Activated naive CD4-positive, alpha-beta T cell (primary cell): ENCODE results near the gene ITPRIP.

Experiments used
- DNase-seq, 4 experiments: peaks; one replicate each; lab custom pipeline; 2025; lab: John Stamatoyannopoulos, UW

Gene ITPRIP

GRCh38 chr10:104307576-104308438, 30.5 kb downstream of the ITPRIP start:
- no peak for DNase-seq

- DNase-seq: no peak
Observed at GRCh38 chr10:104306897-104307296, 31.4 kb downstream of the ITPRIP start.

DNA sequence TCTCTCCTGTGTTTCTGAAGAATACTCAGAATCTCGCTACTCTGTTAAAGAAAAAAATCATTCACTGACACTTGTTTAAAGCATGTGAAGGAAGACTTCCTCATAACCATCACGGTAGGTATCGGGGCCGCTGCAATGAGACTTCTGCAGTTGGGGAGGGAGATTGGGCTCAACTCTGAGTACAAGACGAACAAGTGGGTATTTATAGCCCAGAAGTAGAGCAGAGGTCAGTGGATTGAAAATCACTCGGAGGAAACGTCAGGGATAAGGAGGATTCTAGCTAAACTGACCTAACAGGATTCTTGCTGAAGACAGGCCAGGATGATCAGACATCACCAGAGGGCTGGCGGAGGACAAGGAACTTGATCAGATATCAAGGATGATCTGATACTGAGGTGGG, 33.3 kb downstream of the ITPRIP start:
- DNase-seq: no peak

DNA sequence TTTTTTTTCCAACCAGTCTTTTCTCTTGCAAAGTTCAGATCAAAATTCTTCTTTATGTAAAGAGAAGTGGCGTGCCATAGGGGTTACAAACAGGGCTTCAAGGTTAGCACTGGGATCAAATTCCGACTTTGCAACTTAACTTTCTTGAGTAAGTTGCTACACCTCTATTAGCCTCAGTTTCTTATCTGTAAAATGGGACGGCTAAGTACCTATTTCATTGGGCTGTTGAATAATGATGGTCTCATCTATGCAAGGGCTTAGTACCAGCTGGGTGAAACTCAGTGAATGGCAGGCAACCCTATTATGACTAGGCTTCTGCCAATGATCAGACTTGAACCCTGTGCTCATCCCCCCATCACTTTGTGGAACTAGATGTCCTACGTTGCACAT, 33.9 kb downstream of the ITPRIP start:
- no peak for DNase-seq

DNA sequence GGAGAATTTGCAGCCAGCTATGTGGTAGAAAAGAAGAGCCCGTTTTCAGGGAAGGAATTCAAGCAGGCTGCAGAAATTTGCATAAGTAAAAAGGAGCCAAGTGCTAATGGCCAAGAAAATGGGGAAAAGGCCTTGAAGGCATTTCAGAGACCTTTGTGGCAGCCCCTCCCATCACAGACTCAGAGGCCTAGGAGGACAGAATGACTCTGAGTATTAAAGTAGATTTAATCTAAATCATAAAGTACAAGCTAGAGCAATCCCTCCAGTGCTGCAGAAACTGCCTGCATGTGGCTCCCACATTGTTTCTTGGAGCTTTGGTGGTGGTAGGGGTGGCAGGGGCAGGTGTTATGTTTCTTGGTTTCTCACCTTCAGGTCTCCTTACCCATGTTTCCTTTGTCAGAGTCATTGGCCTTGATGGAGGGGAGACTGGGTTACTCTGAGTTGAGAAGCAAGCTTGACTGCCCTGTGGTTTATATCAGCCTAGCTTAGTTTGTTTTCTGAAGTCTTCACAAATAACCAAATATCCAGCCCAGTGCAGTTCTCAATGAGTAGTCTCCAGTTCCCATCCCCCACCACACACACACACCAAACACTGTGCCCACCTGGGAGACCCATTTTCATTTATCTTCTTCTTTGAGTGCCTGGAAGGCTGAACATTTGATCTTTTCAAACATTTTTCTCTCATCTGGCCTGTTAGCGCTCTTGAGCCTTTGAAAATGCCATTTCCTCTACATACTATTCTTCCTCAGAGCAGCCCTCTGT, 34.5 kb downstream of the ITPRIP start:
- no peak for DNase-seq

- DNase-seq: no peak
Observed at GRCh38 chr10:104301907-104302690, 36.2 kb downstream of the ITPRIP start.

DNA sequence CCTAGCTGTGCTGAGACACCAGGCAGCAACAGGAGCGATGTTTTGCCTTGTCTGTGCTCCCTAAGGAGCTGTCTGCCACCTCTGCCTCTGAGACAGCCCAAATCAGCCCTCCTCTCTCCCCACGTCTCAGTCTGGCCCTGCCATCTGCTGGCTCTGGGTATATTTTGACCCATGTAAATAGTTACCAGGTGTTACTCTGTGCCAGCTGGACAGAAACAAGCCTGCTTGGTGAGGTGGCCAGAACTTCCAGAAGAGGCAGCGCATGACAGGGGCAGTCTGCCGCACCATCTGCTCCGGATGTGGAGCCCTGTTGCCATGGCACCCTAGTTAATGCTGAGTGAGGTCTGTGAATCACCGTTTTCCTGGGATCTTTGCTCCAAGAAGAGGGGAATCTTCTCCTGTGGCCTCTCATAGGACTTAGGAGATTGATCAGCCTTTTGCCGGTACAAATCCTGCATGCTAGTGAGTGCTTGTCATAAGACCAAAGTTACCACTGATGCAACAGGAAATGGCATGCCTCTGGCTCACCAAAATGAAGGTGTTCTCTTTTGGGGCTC, 37.5 kb downstream of the ITPRIP start:
- DNase-seq: no peak

GRCh38 chr10:104300002-104300735, 38.1 kb downstream of the ITPRIP start:
- DNase-seq: no peak

- no peak for DNase-seq
Observed at GRCh38 chr10:104299031-104299904, 39.0 kb downstream of the ITPRIP start.

DNA sequence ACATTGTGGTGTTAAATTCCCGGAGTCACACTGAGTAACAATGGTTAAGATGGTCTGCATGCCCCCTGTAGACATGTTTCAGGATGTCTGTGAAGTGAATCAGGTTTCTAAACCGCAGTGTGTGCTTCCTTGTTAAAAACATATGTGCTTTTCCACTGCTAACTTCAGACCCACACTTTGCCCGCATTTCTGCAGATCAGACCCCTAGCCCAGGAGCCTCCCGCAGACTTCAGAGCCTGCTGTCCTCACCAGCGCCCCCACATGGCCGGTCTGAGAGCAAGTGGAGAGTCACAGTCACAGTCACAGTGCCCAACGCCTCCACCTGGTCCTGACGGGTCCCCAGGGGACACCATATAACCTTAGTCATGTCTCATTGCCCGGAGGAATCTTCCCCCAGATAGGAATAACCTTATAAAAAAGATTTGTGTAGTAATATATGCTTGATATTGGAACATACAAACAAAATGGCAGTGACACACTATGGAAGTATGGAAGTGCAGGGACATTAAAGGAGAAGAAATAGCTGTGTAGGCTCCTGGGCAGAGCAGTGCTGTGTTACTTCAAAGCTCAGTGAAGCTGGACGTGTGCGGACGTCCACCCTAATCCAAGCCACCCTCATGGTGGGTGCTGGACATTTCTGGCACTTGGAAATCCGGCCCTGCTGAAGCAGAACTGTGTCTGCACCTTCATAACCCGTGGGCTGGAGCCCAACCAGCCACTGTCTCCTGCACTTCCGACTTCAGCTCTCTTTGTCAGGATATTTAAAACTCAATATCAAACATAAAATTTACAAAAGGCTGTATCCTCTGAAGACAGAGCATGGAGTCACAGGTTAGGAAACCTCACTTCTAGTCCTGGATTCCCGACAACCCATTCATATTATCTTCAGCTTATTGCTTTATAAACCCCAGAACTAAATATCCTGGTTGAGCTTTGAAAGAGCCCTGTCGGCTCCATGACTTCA, 40.3 kb downstream of the ITPRIP start:
- peak in 1 of 4 experiments; percentile 17 for DNase-seq

DNA sequence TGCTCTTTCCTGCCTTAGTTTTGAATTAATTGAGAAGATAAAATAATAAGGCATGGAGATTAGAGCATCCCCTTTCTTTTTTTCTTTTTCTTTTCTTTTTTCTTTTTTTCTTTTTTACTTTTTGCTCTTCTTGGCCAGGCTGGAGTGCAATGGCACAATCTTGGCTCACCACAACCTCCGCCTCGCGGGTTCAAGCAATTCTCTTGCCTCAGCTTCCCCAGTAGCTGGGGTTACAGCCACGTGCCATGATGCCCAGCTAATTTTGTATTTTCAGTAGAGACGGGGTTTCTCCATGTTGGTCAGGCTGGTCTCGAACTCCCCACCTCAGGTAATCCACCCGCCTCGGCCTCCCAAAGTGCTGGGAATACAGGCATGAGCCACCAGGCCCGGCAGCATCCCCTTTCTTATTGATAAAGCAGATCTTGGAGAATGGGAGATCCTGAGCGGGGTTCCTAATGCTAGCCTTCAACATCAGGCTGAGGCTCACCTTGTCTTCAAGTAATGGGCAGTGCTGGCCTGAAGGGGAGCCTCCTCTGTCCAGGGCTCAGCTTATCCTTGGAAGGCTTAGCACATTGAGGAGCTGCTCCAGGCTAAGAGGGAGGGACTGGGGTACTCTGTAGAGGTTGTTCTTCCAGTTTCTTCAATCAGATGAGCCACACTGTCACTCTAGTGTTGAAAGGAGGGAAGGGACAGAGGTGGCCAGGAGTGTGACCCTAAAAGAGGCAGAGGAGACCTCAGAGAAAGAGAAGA, 41.4 kb downstream of the ITPRIP start:
- no peak for DNase-seq

DNA sequence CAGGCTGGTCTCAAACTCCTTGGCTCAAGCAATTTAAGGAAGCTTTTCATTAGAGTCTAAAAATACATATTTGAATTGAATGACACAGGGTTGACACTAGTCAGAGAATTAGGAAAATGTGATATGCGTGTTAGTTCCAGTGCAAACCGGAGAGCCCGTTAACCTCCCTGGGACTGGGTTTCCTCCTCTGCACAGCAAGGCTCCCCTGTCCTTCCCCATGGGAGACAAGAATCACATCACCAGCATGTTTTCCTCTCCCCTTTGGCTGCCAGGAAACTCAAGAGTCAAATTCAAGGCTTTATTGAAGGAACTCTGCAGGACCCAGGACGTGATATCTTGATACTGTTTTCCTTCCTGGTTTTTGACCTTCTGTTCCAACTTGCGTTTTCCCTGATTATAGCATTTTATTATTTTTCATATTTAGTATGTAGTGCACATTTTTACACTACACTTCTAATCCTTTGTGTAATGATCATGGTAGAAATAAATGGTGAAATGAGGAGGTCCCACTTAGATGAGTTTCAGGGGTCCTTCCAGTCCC, 44.4 kb downstream of the ITPRIP start:
- DNase-seq: no peak

DNA sequence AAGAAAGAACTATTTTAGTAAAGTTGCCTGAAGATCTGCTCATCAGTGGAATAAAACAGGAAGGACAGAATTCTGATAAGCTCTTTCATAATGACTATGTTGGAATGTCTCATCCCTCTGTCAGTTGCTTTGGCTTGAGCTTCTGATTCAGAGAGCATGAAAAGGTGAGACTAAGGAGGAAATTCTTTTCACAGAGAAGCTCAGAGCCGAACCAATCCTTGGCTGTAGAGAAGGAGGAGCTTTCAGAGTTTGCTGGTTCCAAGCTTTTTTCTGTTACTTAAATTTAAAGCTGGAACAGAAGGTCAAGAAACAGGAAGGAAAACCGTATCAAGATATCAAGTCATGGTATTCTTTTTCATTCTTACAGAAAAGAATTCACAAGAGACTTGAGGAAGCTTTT, 45.3 kb downstream of the ITPRIP start:
- DNase-seq: no peak

DNA sequence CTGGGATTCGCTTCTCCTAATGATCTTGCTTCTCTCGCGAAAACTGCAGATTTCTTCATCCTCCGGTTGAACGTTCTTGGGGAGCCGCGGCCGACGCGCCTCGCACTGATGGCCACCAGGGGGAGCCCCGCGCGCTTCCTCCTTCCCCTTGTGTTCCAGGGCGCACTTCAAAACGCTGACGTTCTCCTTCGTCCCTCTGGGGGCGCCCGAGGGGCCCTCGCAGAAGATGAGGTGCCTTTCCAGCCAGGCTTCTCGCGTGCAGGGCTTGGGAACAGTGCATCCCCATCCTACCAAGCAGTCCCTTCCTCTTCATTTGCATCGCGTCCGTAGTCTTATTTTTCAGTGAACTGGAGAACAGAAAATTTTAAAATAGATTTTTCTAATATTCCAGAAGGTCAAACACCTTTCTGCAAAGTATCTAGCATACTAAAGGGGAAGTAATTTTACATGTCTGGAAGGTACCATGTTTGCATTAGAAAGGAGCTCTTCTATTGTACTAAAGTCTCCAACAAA, 46.8 kb downstream of the ITPRIP start:
- DNase-seq: peak; percentile 77 to 86 (median 82)

DNA sequence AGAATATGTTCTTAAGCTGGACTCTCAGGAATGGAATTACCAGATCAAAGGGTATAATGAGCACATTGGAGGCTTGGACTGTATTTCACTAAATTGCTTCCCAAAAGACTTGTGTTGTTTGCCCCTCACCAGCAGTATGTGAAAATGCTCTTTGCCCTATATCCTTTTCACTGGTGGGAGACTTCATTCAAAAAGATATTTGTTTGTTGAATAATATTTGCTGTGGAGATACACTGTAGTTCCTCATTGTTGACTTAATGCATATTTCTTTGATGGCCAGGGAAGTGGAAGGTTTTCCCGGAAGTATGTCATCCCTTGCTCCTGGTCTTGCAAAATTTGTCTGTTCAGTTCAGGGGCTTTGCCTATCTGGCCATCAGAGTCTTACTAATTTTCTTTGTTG, 49.9 kb downstream of the ITPRIP start:
- no peak for DNase-seq

GRCh38 chr10:104286939-104287338, 51.3 kb downstream of the ITPRIP start:
- DNase-seq: no peak

- no peak for DNase-seq
Observed at GRCh38 chr10:104284846-104285245, 53.4 kb downstream of the ITPRIP start.

DNA sequence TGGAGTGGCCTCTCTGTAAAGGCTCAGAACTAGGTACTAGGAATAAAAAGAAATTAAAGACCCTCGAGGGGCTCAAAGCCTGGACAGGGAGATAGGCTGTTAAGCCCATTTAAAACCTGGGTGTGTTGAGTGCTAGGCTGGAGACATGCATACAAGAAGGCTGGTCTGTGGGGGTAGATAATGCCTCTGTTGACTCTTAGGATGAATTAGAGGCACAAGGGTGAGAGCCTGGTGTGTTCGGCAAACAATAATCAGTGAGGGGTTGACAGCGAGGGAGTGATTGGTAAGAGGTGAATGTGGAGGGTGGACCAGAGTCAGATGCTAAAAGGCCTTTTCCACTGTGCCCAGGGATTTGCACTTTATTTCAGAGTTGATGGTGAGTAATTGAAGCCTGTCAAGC, 56.6 kb downstream of the ITPRIP start:
- DNase-seq: no peak
